Measurements from ENCODE around the gene ICE2. TPM values are rescaled to one million over a fixed set of nuclear protein-coding genes. Genes with fewer than 3 reads are reported as not detected.
A peak's percentile ranks its signal among the peaks of the same experiment; 100 is the strongest.
"Not testable (repeated sequence)": the region's sequence is repeated elsewhere in the genome, so short reads cannot be mapped to it uniquely, and the experiment has no call there.

Gene ICE2
- total and polyA plus RNA-seq, 4 donors, result 10.0 to 67.5 (median 23.6) TPM

DNA sequence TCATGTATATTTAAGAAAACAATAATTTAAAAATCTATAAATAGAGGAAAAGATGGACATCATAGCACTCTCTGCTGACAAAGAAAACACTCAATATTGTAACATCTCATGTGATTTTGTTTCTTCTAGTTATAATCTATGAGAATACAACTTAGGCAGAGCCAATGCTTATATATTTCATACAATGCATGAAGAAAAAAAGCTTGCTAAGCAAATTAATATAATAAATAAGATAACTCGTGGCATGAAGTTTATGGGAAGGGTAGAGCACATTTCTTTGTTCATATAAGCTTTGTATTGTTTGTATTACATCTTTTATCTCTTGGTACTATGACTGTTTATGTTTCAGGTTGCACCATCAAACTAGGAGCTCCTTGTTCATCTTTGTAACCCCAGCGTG is 73.5 kb downstream of the ICE2 start:
- Histone ChIP-seq H3K4me3 (no peak overlapping the region), H3K9ac (ENCODE audit: insufficient read depth in 1 of 2, low read length in 2 of 2) (no peak overlapping the region), H3K27ac (ENCODE audit: low read depth in 1 of 2, low read length in 1 of 2) (no peak overlapping the region), H3K36me3 (ENCODE audit: control insufficient read depth in 4 of 4, insufficient read depth in 4 of 4, low read length in 4 of 4) (no peaks in the 10 kb centered on the region), H3K27me3 (ENCODE audit: control insufficient read depth in 3 of 3, insufficient read depth in 3 of 3, low read length in 2 of 3) (no peaks in the 10 kb centered on the region), H3K4me1 (ENCODE audit: control insufficient read depth in 5 of 5, insufficient read depth in 5 of 5, low read length in 5 of 5) (peaks cover 0 to 10% (median 2%) of the 10 kb centered on the region in 5 donors), H3K9me3 (ENCODE audit: control insufficient read depth in 4 of 4, insufficient read depth in 3 of 4, low read length in 3 of 4) (no peaks in the 10 kb centered on the region)
- TF ChIP-seq CTCF (IDR thresholded peaks at IDR 0.05; ENCODE audit: control extremely low read depth, extremely low read depth), result no peak
- DNase-seq, result no peak
- WGBS, 2 donors, result 44 to 63% methylated on average over 2 of the region's 2 CpGs
- ATAC-seq (ENCODE audit: insufficient read depth, low FRiP score), result no peak

DNA sequence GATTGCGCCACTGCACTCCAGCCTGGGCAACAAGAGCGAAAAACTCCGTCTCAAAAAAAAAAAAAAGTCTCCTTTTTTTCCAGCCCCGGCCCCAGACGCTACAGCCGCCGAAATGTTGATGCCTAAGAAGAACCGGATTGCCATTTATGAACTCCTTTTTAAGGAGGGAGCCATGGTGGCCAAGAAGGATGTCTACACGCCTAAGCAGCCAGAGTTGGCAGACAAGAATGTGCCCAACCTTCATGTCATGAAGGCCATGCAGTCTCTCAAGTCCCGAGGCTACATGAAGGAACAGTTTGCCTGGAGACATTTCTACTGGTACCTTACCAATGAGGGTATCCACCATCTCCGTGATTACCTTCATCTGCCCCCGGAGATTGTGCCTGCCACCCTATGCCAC is 74.6 kb downstream of the ICE2 start:
- not testable (repeated sequence) for H3K36me3 ChIP-seq (ENCODE audit: control insufficient read depth in 4 of 4, insufficient read depth in 4 of 4, low read length in 4 of 4); H3K9ac ChIP-seq (ENCODE audit: insufficient read depth in 1 of 2, low read length in 2 of 2); H3K27ac ChIP-seq (ENCODE audit: low read depth in 1 of 2, low read length in 1 of 2); DNase-seq; H3K27me3 ChIP-seq (ENCODE audit: control insufficient read depth in 3 of 3, insufficient read depth in 3 of 3, low read length in 2 of 3); H3K9me3 ChIP-seq (ENCODE audit: control insufficient read depth in 4 of 4, insufficient read depth in 3 of 4, low read length in 3 of 4); H3K4me3 ChIP-seq; ATAC-seq (ENCODE audit: insufficient read depth, low FRiP score)
- peaks cover 1 to 19% (median 4%) of the 10 kb centered on the region in 5 donors for H3K4me1 ChIP-seq (ENCODE audit: control insufficient read depth in 5 of 5, insufficient read depth in 5 of 5, low read length in 5 of 5)
- WGBS, 2 donors, result 97% methylated on average over 12 of the region's 12 CpGs

DNA sequence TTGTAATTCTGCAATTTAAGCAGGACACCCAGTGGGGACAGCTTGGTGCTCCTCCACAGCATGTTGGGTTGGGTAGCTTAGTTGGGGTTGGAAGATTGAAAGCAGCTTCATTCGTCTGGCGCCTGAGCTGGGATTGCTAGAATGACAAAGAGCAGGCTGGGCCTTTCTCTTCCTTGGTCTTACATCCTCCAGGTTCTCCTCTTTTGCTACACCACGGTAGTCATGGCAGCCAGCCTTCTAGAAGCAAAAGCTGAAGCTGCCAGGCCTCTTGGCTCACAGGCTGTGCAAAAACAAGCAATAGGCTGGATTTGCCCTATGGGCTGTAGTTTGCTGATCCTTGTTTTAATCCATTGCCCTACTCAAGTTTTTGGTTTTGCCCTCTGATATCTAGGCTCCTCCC is 78.0 kb downstream of the ICE2 start:
- peaks cover 0 to 4% (median 0%) of the 10 kb centered on the region in 4 donors for H3K36me3 ChIP-seq (ENCODE audit: control insufficient read depth in 4 of 4, insufficient read depth in 4 of 4, low read length in 4 of 4)
- no peak for TF ChIP-seq CTCF (IDR thresholded peaks at IDR 0.05; ENCODE audit: control extremely low read depth, extremely low read depth)
- no peak overlapping the region for H3K4me3 ChIP-seq
- H3K9ac ChIP-seq (ENCODE audit: insufficient read depth in 1 of 2, low read length in 2 of 2), result no peak overlapping the region
- H3K27me3 ChIP-seq (ENCODE audit: control insufficient read depth in 3 of 3, insufficient read depth in 3 of 3, low read length in 2 of 3), result no peaks in the 10 kb centered on the region
- H3K27ac ChIP-seq (ENCODE audit: low read depth in 1 of 2, low read length in 1 of 2), result no peak overlapping the region
- 32% methylated on average over 3 of the region's 3 CpGs for WGBS, 2 donors
- peaks cover 0 to 30% (median 9%) of the 10 kb centered on the region in 5 donors for H3K4me1 ChIP-seq (ENCODE audit: control insufficient read depth in 5 of 5, insufficient read depth in 5 of 5, low read length in 5 of 5)
- no peak for ATAC-seq (ENCODE audit: insufficient read depth, low FRiP score)
- H3K9me3 ChIP-seq (ENCODE audit: control insufficient read depth in 4 of 4, insufficient read depth in 3 of 4, low read length in 3 of 4), result no peaks in the 10 kb centered on the region
- DNase-seq, result no peak

DNA sequence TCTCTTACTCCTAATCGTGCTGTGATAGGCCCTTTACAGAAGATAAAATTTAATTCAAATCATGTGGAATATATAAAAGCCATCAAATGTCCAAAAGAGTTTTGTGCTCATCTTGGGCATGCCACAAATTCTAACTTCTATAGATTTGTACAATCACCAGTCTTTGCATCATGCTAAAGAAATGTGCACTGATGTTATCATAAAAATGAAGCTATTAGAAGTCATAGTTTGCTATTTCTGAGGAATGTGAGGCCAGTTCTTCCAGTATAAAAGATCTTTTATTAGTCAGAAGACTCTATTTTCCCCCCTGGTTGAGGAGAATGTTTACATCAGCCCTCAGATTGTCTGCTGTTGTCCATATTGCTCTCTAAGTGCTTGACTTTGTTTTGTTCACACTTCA is 79.0 kb downstream of the ICE2 start:
- no peak overlapping the region for H3K27ac ChIP-seq (ENCODE audit: low read depth in 1 of 2, low read length in 1 of 2)
- no peak for TF ChIP-seq CTCF (IDR thresholded peaks at IDR 0.05; ENCODE audit: control extremely low read depth, extremely low read depth)
- ATAC-seq (ENCODE audit: insufficient read depth, low FRiP score), result no peak
- DNase-seq, result no peak
- H3K36me3 ChIP-seq (ENCODE audit: control insufficient read depth in 4 of 4, insufficient read depth in 4 of 4, low read length in 4 of 4), result peaks cover 0 to 8% (median 5%) of the 10 kb centered on the region in 4 donors
- no peaks in the 10 kb centered on the region for H3K27me3 ChIP-seq (ENCODE audit: control insufficient read depth in 3 of 3, insufficient read depth in 3 of 3, low read length in 2 of 3)
- no peaks in the 10 kb centered on the region for H3K9me3 ChIP-seq (ENCODE audit: control insufficient read depth in 4 of 4, insufficient read depth in 3 of 4, low read length in 3 of 4)
- H3K9ac ChIP-seq (ENCODE audit: insufficient read depth in 1 of 2, low read length in 2 of 2), result peak overlapping the region in 1 of 2 donors; percentile 46
- WGBS, 2 donors, result 66 to 76% methylated on average over 1 of the region's 1 CpG
- peaks cover 7 to 35% (median 16%) of the 10 kb centered on the region in 5 donors for H3K4me1 ChIP-seq (ENCODE audit: control insufficient read depth in 5 of 5, insufficient read depth in 5 of 5, low read length in 5 of 5)
- H3K4me3 ChIP-seq, result no peak overlapping the region

Data from lung (tissue), 12 donors.